Activated CD4-positive, alpha-beta T cell treated with anti-CD3 and anti-CD28 coated beads for 36 hours (primary cell): ENCODE data around the gene ATP5MG. TPM values are rescaled to one million over a fixed set of nuclear protein-coding genes. Genes with fewer than 3 reads are reported as not detected.

Experiments used
- total RNA-seq, 2 experiments: library from RNA; stranded (reverse); gene quantifications; one replicate each; pipeline ENCODE4 v1.2.3, GENCODE V29; 2021

Gene ATP5MG
- total RNA-seq, 2 experiments from 2014 or later, result 136 to 229 TPM

Other genes starting within 250 kb of the ATP5MG start
- under 1 TPM; 0.26 to 0.27 TPM for gene SCN4B, start 248.8 kb upstream of the ATP5MG start, total RNA-seq
- gene SCN2B, start 225.0 kb upstream of the ATP5MG start, total RNA-seq, result not detected
- 100 to 1,000 TPM; 168 to 193 TPM for gene JAML, start 176.6 kb upstream of the ATP5MG start, total RNA-seq
- 10 to 100 TPM; 45.9 to 53.2 TPM for gene MPZL3, start 149.2 kb upstream of the ATP5MG start, total RNA-seq
- 10 to 100 TPM; 26.7 to 30.1 TPM for gene MPZL2, start 137.3 kb upstream of the ATP5MG start, total RNA-seq
- gene CD3E, start 96.9 kb upstream of the ATP5MG start, total RNA-seq, result 100 to 1,000 TPM; 400 to 530 TPM
- 100 to 1,000 TPM; 305 to 331 TPM for gene CD3D, start 58.9 kb upstream of the ATP5MG start, total RNA-seq
- 100 to 1,000 TPM; 141 to 146 TPM for gene CD3G, start 57.3 kb upstream of the ATP5MG start, total RNA-seq
- 10 to 100 TPM; 44.2 to 50.7 TPM for gene UBE4A, start 42.0 kb upstream of the ATP5MG start, total RNA-seq
- gene KMT2A, start 34.9 kb downstream of the ATP5MG start, total RNA-seq, result 10 to 100 TPM; 64.1 to 67.1 TPM
- under 1 TPM; 0.21 to 0.59 TPM for gene TTC36, start 125.9 kb downstream of the ATP5MG start, total RNA-seq
- 10 to 100 TPM; 12.2 to 17.4 TPM for gene TMEM25, start 129.6 kb downstream of the ATP5MG start, total RNA-seq
- gene IFT46, start 164.3 kb downstream of the ATP5MG start, total RNA-seq, result 10 to 100 TPM; 18.7 to 25.4 TPM
- 100 to 1,000 TPM; 148 to 154 TPM for gene ARCN1, start 170.8 kb downstream of the ATP5MG start, total RNA-seq
- 1 to 10 TPM; 1.7 to 2.7 TPM for gene PHLDB1, start 206.0 kb downstream of the ATP5MG start, total RNA-seq